ENCODE data around the gene CDC42EP1.
"Not testable (repeated sequence)": the region's sequence is repeated elsewhere in the genome, so short reads cannot be mapped to it uniquely, and the experiment has no call there.

CDC42EP1 gene

DNA sequence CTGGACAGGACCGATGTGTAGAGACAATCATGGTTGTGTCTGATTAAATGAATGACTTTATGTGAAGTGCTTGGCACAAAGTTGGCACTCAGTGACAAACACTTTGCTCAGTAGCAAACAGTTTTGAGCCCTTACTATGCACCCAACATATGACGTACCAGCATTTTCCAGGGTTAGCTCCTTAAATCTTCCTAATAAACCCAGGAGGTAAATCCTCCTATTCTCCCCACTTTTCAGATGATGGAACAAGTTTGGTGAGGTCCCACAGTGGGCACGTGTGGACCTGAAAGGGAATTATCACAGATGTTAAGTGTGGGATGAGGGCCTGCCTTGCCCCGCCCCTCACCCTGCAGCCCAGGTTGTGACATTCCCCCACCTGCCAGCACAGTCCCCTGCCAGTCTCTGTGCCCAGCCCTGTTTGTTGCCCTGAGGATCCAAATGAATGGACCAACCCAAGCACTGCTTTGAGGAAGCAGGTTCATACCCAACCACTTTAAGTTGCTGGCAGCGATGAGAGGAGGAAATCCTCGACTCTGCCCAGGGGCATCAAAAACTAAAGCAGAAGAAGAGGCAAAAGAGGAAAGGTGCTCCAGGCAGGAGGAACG lies 34.4 kb upstream of the CDC42EP1 start:
- DNase-seq (ENCODE audit: low spot score), result no peak
- Histone ChIP-seq H3K27ac (no peak overlapping the region), H3K4me3 (no peak overlapping the region)
- TF ChIP-seq, protein P1, sequence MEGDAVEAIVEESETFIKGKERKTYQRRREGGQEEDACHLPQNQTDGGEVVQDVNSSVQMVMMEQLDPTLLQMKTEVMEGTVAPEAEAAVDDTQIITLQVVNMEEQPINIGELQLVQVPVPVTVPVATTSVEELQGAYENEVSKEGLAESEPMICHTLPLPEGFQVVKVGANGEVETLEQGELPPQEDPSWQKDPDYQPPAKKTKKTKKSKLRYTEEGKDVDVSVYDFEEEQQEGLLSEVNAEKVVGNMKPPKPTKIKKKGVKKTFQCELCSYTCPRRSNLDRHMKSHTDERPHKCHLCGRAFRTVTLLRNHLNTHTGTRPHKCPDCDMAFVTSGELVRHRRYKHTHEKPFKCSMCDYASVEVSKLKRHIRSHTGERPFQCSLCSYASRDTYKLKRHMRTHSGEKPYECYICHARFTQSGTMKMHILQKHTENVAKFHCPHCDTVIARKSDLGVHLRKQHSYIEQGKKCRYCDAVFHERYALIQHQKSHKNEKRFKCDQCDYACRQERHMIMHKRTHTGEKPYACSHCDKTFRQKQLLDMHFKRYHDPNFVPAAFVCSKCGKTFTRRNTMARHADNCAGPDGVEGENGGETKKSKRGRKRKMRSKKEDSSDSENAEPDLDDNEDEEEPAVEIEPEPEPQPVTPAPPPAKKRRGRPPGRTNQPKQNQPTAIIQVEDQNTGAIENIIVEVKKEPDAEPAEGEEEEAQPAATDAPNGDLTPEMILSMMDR (IDR thresholded peaks at IDR 0.05), result no peak

DNA sequence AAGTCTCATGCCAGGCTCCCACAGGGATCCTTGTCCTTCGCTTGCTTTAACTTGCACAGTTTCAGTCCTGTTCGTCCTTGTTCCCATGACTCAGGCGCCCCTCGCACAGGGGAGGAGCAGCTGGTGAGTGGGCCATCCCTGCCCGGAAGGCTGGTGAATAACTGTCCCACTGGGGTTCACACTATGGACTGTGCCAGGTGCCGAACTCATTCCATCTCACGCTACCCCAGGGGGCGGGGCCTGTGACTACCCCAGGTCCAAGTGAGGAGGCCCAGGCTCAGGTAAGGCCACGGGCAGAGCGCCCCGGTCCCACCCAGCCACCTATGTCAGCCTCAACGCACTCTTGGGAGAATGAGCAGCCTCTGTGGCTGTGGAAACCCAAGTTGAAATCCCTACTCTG lies 33.9 kb upstream of the CDC42EP1 start:
- H3K27ac ChIP-seq, result no peak overlapping the region
- no peak for DNase-seq (ENCODE audit: low spot score)
- H3K4me3 ChIP-seq, result no peak overlapping the region
- TF ChIP-seq, protein P1 (IDR thresholded peaks at IDR 0.05), result no peak

DNA sequence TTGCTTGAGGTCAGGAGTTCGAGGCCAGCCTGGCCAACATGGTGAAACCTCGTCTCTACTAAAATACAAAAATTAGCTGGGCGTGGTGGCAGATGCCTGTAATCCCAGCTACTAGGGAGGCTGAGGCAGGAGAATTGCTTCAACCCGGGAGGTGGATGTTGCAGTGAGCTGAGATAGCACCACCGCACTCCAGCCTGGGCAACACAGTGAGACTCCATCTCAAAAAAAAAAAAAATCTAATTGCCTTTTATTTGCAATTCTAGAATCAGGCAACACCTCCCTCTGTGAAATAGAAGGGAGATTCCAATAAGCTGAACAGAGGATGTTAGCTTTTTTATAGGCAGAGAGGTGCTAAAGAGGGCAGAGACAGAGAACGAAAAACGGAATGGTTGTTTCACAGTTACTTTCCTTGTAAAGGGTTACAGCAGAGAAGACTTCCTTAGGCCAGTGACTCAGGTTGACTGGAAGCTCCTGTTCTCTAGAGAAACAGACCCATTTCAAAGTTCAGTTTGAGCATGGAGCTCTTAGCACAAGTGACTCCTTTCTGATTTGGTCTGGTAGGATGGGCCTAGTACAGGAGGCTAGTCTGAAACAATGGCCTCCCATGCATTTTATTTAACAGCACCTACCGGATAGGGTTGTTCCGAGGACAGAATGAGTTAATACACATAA lies 33.1 kb upstream of the CDC42EP1 start:
- H3K4me3 ChIP-seq; H3K27ac ChIP-seq; DNase-seq (ENCODE audit: low spot score): not testable (repeated sequence)

DNA sequence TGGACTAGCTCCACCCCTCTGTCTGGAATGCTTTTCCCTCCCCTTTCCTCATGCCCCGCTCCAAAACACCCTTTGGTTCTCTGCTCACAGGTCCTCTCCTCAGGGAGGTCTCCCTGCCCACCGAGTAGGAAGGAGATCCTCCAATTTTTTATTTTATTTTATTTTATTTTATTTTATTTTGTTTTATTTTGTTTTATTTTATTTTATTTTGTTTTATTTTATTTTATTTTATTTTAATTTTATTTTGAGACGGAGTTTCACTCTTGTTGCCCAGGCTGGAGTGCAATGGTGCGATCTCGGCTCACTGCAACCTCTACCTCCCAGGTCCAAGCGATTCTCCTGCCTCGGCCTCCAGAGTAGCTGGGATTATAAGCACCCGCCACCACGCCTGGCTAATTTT lies 32.3 kb upstream of the CDC42EP1 start:
- H3K4me3 ChIP-seq; DNase-seq (ENCODE audit: low spot score): not testable (repeated sequence)

DNA sequence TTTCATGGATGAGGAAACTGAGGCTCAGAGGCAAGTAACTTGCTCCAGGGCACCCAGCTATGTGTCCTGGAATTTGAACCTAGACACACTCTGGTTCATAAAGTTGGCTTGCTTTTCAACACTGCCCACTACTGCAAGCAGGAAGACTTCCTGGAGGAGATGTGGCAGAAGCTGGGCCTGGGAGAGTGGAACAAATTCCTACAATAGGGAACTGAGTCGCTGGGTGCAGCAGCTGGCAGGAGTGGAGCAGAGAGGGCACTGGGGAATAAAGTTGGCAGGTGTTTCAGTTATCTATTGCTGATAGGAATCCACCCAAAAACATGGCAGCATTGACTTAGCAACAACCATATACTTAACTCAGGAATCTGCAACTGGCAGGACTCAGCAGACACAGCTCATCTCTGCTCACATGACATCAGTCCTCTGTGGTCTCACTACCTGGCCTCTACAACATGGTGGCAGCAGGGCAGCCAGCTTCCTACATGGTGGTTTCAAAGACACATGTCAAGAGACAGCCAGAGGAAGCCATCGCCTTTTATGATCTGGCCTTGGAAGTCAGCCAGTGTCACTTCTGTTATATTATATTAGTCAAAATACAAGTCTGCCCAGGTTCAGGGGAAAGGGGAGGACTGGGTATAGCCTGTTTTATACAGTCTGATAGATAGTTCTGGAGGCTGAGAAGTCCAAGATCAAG lies 30.5 kb upstream of the CDC42EP1 start:
- no peak overlapping the region for H3K4me3 ChIP-seq
- DNase-seq (ENCODE audit: low spot score), result no peak
- TF ChIP-seq, protein P1 (IDR thresholded peaks at IDR 0.05), result no peak
- H3K27ac ChIP-seq, result no peak overlapping the region

More for the DNA sequence above, 32.3 kb upstream of the CDC42EP1 start:
- H3K27ac ChIP-seq, result not testable (repeated sequence)

DNA sequence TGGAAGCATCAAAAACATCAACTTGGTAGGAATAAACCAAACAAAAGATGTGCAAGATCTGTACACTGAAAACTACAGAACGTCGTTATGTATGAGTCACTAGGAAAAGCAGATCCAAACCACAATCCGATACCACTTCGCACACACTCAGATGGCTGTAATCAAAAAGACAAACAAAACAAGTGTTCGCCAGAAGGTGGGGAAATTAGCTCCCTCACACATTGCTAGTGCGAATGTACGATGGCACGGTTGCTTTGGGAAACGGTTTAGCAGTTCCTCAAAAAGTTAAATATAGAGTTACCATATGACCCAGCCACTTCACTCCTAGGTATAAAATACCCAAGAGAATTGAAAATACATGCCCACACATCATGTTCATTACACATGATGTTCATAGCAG lies 26.3 kb upstream of the CDC42EP1 start:
- TF ChIP-seq, protein P1 (IDR thresholded peaks at IDR 0.05), result no peak
- H3K4me3 ChIP-seq, result no peak overlapping the region
- no peak overlapping the region for H3K27ac ChIP-seq
- DNase-seq (ENCODE audit: low spot score), result no peak

DNA sequence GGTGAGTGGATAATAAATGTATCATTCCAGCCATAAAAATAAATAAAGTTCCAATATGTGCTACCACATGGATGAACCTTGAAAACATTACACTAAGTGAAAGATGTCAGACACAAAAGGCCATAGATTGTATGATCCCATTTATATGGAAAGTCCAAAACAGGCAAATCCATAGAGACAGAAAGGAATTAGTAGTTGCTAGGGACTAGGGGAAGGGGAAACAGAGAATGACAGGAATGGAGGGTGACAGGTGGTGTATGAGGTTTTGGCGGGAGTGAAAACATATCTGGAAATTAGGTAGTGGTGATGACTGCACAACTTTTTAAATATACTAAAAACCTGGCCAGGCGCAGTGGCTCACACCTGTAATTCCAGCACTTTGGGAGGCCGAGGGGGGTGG lies 25.8 kb upstream of the CDC42EP1 start:
- Histone ChIP-seq H3K4me3 (no peak overlapping the region), H3K27ac (no peak overlapping the region)
- TF ChIP-seq, protein P1 (IDR thresholded peaks at IDR 0.05), result no peak
- no peak for DNase-seq (ENCODE audit: low spot score)

DNA sequence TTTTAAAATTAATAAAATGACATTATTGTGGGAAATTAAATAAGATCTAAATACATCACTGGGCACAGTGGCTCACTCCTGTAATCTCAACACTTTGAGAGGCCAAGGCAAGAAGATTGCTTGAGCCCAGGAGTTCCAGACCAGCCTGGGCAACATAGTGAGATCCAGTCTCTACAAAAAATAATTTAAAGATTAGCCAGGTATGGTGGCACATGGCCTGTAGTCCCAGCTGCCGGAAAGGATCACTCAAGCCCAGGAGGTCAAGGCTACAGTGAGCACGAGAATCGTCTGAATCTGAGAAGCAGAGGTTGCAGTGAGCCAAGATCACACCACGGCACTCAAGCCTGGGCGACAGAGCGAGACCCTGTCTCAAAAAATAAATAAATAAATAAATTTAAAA lies 25.1 kb upstream of the CDC42EP1 start:
- TF ChIP-seq, protein P1 (IDR thresholded peaks at IDR 0.05), result no peak
- no peak for DNase-seq (ENCODE audit: low spot score)
- H3K27ac ChIP-seq, result no peak overlapping the region
- no peak overlapping the region for H3K4me3 ChIP-seq

All from coronary artery (tissue), 2 donors.